Liver (tissue), 9 donors: ENCODE data around the gene RASL11A. TPM values are rescaled to one million over a fixed set of nuclear protein-coding genes. Genes with fewer than 3 reads are reported as not detected.

Experiments
- DNase-seq: peaks from one replicate; pipeline ENCODE4 v3.0.0-alpha.2; 2017; ENCODE audit warnings: low spot score
- H3K27ac ChIP-seq, 2 donors: one replicate each; pipeline ENCODE4 v1.7.0; 2013; ENCODE audit warnings: inconsistent platforms in 2 of 2, low read length in 2 of 2, control low read depth in 1 of 2, low read depth in 1 of 2, mild to moderate bottlenecking in 1 of 2
- H3K27me3 ChIP-seq, 4 donors: one replicate each; pipeline versions ENCODE4 v1.6.1 to v1.7.0; 2013; ENCODE audit warnings: low read length in 3 of 4, inconsistent platforms in 1 of 4, mild to moderate bottlenecking in 1 of 4, moderate library complexity in 1 of 4; ENCODE audit not compliant: control insufficient read depth in 4 of 4, insufficient read depth in 4 of 4
- H3K36me3 ChIP-seq, 4 donors: one replicate each; pipeline versions ENCODE4 v1.6.1 to v1.7.0; 2013; ENCODE audit warnings: low read length in 3 of 4, mild to moderate bottlenecking in 3 of 4, low read depth in 1 of 4, moderate library complexity in 1 of 4; ENCODE audit not compliant: control insufficient read depth in 4 of 4, insufficient read depth in 3 of 4
- H3K4me1 ChIP-seq, 4 donors: one replicate each; pipeline versions ENCODE4 v1.6.1 to v1.7.0; 2013; ENCODE audit warnings: low read length in 3 of 4, mild to moderate bottlenecking in 3 of 4, moderate library complexity in 1 of 4; ENCODE audit not compliant: control insufficient read depth in 4 of 4, insufficient read depth in 4 of 4
- H3K4me3 ChIP-seq, 3 donors: one replicate each; pipeline versions ENCODE4 v1.6.1 to v1.7.0; 2013; ENCODE audit warnings: low read length in 3 of 3, control low read depth in 1 of 3, low read depth in 1 of 3, mild to moderate bottlenecking in 1 of 3
- H3K9ac ChIP-seq, 2 donors: one replicate each; pipeline ENCODE4 v1.7.0; 2013; ENCODE audit warnings: low read length in 2 of 2, mild to moderate bottlenecking in 2 of 2, moderate library complexity in 2 of 2, control low read depth in 1 of 2, low read depth in 1 of 2
- H3K9me3 ChIP-seq, 4 donors: one replicate each; pipeline versions ENCODE4 v1.6.1 to v1.7.0; 2013; ENCODE audit warnings: low read length in 3 of 4; ENCODE audit not compliant: control insufficient read depth in 4 of 4
- FOXA1 ChIP-seq: IDR thresholded peaks from 2 replicates; pipeline ENCODE4 v1.6.1; 2016; ENCODE audit warnings: antibody characterized with exemption
- FOXA2 ChIP-seq: IDR thresholded peaks from 2 replicates; pipeline ENCODE4 v1.6.1; 2016; ENCODE audit warnings: antibody characterized with exemption
- GABPA ChIP-seq, 2 donors: IDR thresholded peaks in 1 of 2; conservative IDR thresholded peaks in 1 of 2; 2 replicates each; pipeline ENCODE4 v1.6.1; 2016; ENCODE audit warnings: antibody characterized with exemption in 2 of 2, mild to moderate bottlenecking in 1 of 2, moderate library complexity in 1 of 2
- HNF4A ChIP-seq, 2 donors: conservative IDR thresholded peaks; 2 replicates each; pipeline ENCODE4 v1.6.1; 2016; ENCODE audit warnings: antibody characterized with exemption in 2 of 2, mild to moderate bottlenecking in 2 of 2
- HNF4G ChIP-seq: IDR thresholded peaks from 2 replicates; pipeline ENCODE4 v1.6.1; 2016; ENCODE audit warnings: antibody characterized with exemption
- JUND ChIP-seq, 2 donors: IDR thresholded peaks; 2 replicates each; pipeline ENCODE4 v1.6.1; 2016; ENCODE audit warnings: antibody characterized with exemption in 2 of 2
- RXRA ChIP-seq, 2 donors: IDR thresholded peaks; 2 replicates each; pipeline ENCODE4 v1.6.1; 2017 to 2018; ENCODE audit warnings: antibody characterized with exemption in 2 of 2, mild to moderate bottlenecking in 1 of 2
- SP1 ChIP-seq: IDR thresholded peaks from 2 replicates; pipeline ENCODE4 v1.6.1; 2018; ENCODE audit warnings: antibody characterized with exemption, mild to moderate bottlenecking
- TAF1 ChIP-seq: conservative IDR thresholded peaks from 2 replicates; pipeline ENCODE4 v1.6.1; 2016; ENCODE audit warnings: antibody characterized with exemption, mild to moderate bottlenecking
- YY1 ChIP-seq: IDR thresholded peaks from 2 replicates; pipeline ENCODE4 v1.6.1; 2016; ENCODE audit warnings: antibody characterized with exemption, mild to moderate bottlenecking
- WGBS: extraction: QIAGEN DNeasy Blood & Tissue Kit; methylation state at CpG from one replicate; pipeline ENCODE4 v1.1.7; 2013; 5-methylcytosine and 5-hydroxymethylcytosine counted together
- polyA plus RNA-seq, 2 donors: library from polyadenylated mRNA; stranded (reverse) in 1 of 2; unstranded in 1 of 2; fragments of 200-250 nt in 1 of 2; fragments of >200 nt in 1 of 2; fragmentation: Nextera tagmentation in 1 of 2; extraction: Ambion mirVana in 1 of 2; gene quantifications; one replicate each; pipeline versions ENCODE4 v1.2.1 to v1.2.3, GENCODE V29; 2013 to 2015
- total RNA-seq, 2 donors: library from RNA; depleted of rRNA; stranded (reverse); fragments of >200 nt; gene quantifications; one replicate each; pipeline ENCODE4 v1.2.3, GENCODE V29; 2014
- TF ChIP-seq, protein P1 (sequence below): IDR thresholded peaks from 2 replicates; pipeline ENCODE4 v1.6.1; 2016; ENCODE audit warnings: antibody characterized with exemption
- TF ChIP-seq, protein P2 (sequence below): IDR thresholded peaks from 2 replicates; pipeline ENCODE4 v1.6.1; 2016; ENCODE audit warnings: antibody characterized with exemption
- TF ChIP-seq, protein P3 (sequence below): fragments of 150-350 bp; IDR thresholded peaks from 2 replicates; pipeline ENCODE4 v1.5.1; 2017; ENCODE audit warnings: improper control_type of control experiment, low read depth, low read length; ENCODE audit not compliant: missing input control
- TF ChIP-seq, protein P4 (sequence below): IDR thresholded peaks from 2 replicates; pipeline ENCODE4 v1.6.1; 2016; ENCODE audit warnings: antibody characterized with exemption
- donor health status: healthy.
- donor health status: healthy.
- donor health status: healthy.
- donor health status: healthy.
- donor health status: healthy.

The RASL11A gene
- total and polyA plus RNA-seq, 4 donors, result 2.5 to 5.6 (median 4.0) TPM

DNA sequence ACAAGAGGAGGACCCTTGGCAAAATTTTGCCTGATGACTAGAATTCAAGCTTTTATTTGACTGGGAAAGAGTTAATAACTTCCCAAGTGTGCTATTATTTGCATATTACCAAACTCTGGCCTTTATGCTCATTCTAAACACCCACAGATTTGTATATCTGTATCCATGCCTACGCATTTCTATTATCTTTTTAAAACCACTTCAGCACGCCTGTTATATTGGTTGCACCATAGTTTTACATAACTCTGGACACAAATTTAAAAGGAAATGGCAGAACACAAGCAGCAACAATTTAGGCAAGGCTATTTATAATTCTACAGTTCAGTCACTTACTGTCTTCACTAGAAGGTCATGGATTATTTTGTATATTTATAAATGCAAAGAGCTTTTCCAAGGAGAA, 3.7 kb upstream of the RASL11A start:
- Histone ChIP-seq H3K4me3 (no peak overlapping the region), H3K36me3 (no peaks in the 10 kb centered on the region), H3K27me3 (no peaks in the 10 kb centered on the region), H3K4me1 (peaks cover 3 to 16% (median 7%) of the 10 kb centered on the region in 4 donors), H3K27ac (no peak overlapping the region), H3K9me3 (no peaks in the 10 kb centered on the region), H3K9ac (no peak overlapping the region)
- no peak for DNase-seq
- 43% methylated on average over 2 of the region's 2 CpGs for WGBS
- TF ChIP-seq, protein P1, sequence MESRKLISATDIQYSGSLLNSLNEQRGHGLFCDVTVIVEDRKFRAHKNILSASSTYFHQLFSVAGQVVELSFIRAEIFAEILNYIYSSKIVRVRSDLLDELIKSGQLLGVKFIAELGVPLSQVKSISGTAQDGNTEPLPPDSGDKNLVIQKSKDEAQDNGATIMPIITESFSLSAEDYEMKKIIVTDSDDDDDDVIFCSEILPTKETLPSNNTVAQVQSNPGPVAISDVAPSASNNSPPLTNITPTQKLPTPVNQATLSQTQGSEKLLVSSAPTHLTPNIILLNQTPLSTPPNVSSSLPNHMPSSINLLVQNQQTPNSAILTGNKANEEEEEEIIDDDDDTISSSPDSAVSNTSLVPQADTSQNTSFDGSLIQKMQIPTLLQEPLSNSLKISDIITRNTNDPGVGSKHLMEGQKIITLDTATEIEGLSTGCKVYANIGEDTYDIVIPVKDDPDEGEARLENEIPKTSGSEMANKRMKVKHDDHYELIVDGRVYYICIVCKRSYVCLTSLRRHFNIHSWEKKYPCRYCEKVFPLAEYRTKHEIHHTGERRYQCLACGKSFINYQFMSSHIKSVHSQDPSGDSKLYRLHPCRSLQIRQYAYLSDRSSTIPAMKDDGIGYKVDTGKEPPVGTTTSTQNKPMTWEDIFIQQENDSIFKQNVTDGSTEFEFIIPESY, result no peak
- TF ChIP-seq RXRA (IDR thresholded peaks at IDR 0.05), result no peak
- no peak for TF ChIP-seq JUND (IDR thresholded peaks at IDR 0.05)
- TF ChIP-seq, protein P2, sequence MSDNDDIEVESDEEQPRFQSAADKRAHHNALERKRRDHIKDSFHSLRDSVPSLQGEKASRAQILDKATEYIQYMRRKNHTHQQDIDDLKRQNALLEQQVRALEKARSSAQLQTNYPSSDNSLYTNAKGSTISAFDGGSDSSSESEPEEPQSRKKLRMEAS, result no peak
- no peak for TF ChIP-seq SP1
- TF ChIP-seq, protein P3, sequence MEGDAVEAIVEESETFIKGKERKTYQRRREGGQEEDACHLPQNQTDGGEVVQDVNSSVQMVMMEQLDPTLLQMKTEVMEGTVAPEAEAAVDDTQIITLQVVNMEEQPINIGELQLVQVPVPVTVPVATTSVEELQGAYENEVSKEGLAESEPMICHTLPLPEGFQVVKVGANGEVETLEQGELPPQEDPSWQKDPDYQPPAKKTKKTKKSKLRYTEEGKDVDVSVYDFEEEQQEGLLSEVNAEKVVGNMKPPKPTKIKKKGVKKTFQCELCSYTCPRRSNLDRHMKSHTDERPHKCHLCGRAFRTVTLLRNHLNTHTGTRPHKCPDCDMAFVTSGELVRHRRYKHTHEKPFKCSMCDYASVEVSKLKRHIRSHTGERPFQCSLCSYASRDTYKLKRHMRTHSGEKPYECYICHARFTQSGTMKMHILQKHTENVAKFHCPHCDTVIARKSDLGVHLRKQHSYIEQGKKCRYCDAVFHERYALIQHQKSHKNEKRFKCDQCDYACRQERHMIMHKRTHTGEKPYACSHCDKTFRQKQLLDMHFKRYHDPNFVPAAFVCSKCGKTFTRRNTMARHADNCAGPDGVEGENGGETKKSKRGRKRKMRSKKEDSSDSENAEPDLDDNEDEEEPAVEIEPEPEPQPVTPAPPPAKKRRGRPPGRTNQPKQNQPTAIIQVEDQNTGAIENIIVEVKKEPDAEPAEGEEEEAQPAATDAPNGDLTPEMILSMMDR, result no peak
- no peak for TF ChIP-seq FOXA1
- no peak for TF ChIP-seq TAF1
- TF ChIP-seq HNF4G, result no peak

DNA sequence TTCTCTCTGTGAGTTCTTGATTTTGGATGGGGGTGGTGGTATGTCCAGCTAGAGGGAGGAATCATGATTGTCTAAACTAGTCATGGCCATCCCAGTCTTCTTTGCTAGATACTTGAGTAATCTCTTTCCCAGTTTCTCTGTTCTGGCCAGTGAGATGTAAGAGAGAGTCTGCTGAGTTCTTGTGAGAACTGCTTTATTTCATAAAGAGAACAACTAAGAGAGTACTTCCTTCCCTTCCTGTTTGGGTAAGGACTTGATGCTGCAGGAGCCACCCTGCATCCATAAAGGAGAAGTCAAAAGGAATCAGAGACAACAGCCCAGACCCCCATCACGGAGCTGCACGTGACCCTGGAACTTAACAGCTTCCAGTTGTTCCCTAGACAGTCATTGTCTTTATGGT, 3.0 kb upstream of the RASL11A start:
- H3K27ac ChIP-seq, result no peak overlapping the region
- H3K9ac ChIP-seq, result no peak overlapping the region
- no peaks in the 10 kb centered on the region for H3K36me3 ChIP-seq
- no peak overlapping the region for H3K4me3 ChIP-seq
- 83% methylated on average over 2 of the region's 2 CpGs for WGBS
- TF ChIP-seq, protein P2, result peak; percentile 11
- TF ChIP-seq, protein P4, sequence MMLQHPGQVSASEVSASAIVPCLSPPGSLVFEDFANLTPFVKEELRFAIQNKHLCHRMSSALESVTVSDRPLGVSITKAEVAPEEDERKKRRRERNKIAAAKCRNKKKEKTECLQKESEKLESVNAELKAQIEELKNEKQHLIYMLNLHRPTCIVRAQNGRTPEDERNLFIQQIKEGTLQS, result no peak
- DNase-seq, result no peak
- no peaks in the 10 kb centered on the region for H3K9me3 ChIP-seq
- H3K27me3 ChIP-seq, result no peaks in the 10 kb centered on the region
- peaks cover 3 to 17% (median 7%) of the 10 kb centered on the region in 4 donors for H3K4me1 ChIP-seq

DNA sequence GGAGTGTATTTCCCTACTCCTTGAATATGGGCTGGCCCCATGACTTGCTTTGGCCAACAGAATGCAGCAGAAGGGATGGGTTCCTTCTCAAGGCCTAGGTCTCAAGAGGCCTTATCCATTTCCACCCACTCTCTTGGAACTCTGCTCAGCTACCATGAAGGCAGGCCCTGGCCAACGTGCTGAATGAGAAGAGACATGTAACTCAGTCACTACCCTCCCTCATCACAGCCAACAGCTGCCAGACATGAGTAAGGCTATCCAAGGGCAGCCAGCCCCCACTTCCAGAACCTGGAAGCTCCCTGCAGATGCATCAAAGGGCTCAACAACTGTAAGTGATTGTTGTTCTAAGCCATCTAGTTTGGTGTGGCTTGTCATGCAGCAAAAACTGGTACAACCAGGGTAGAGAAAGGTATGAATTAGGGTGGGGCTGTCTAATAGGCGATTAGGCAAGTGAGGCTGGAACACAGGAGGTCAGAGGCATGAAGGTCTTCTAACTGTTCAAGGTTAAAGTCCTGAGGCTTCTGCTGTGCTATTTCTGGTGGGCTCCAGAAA, 1.4 kb upstream of the RASL11A start:
- Histone ChIP-seq H3K36me3 (no peaks in the 10 kb centered on the region), H3K27me3 (no peaks in the 10 kb centered on the region), H3K9me3 (no peaks in the 10 kb centered on the region), H3K9ac (no peak overlapping the region), H3K27ac (no peak overlapping the region), H3K4me1 (peaks cover 3 to 20% (median 7%) of the 10 kb centered on the region in 4 donors), H3K4me3 (no peak overlapping the region)
- 79% methylated on average over 2 of the region's 2 CpGs for WGBS
- no peak for DNase-seq
- TF ChIP-seq, protein P1, result no peak
- TF ChIP-seq HNF4A (conservative IDR thresholded peaks at IDR 0.05), result no peak
- no peak for TF ChIP-seq FOXA2
- TF ChIP-seq YY1, result no peak
- TF ChIP-seq SP1, result no peak
- TF ChIP-seq, protein P2, result no peak
- TF ChIP-seq GABPA (IDR thresholded peaks at IDR 0.05 in 1 of 2, conservative IDR thresholded peaks at IDR 0.05 in 1 of 2), result no peak
- TF ChIP-seq HNF4G, result no peak
